GM18868 (cell line): ENCODE results near the gene JUND.
"Not testable (repeated sequence)": the region's sequence is repeated elsewhere in the genome, so short reads cannot be mapped to it uniquely, and the experiment has no call there.

Experiments
- ATAC-seq: cut with Tn5 transposase; IDR thresholded peaks from one replicate; pipeline ENCODE4 v1.9.1; 2021; ENCODE audit warnings: mild to moderate bottlenecking, moderate library complexity; ENCODE audit not compliant: unreplicated experiment

Gene JUND

GRCh38 chr19:18281082-18282020 is at the start of gene JUND:
Gene JUND (minus strand): TSS chr19:18281622. CDS start chr19:18281484, 138 bp downstream.
- ATAC-seq = peak; percentile 63

- no peak for ATAC-seq
Measured at GRCh38 chr19:18330868-18331267, 49.4 kb upstream of the JUND start.

GRCh38 chr19:18329035-18329376 is 47.6 kb upstream of the JUND start:
- ATAC-seq = no peak

- ATAC-seq = no peak
Measured at GRCh38 chr19:18328340-18329034, 47.1 kb upstream of the JUND start.

- no peak for ATAC-seq
Measured at GRCh38 chr19:18326772-18327171, 45.4 kb upstream of the JUND start.

- not testable (repeated sequence) for ATAC-seq
Measured at GRCh38 chr19:18324373-18324731, 42.9 kb upstream of the JUND start.

GRCh38 chr19:18322759-18323460 is 41.5 kb upstream of the JUND start, which contains the start of gene LSM4:
Gene LSM4 (minus strand): TSS chr19:18323076. CDS start chr19:18323020, 56 bp downstream.
- ATAC-seq = peak; percentile 91

GRCh38 chr19:18322318-18322758 is 40.9 kb upstream of the JUND start:
- ATAC-seq = no peak

- no peak for ATAC-seq
Measured at GRCh38 chr19:18321734-18322102, 40.3 kb upstream of the JUND start.

GRCh38 chr19:18320865-18321733 is 39.7 kb upstream of the JUND start:
- ATAC-seq = no peak

GRCh38 chr19:18319591-18320135 is 38.2 kb upstream of the JUND start:
- ATAC-seq = no peak

GRCh38 chr19:18317961-18318800 is 36.8 kb upstream of the JUND start:
- no peak for ATAC-seq

GRCh38 chr19:18313398-18313797 is 32.0 kb upstream of the JUND start:
- ATAC-seq = no peak

GRCh38 chr19:18312092-18312534 is 30.7 kb upstream of the JUND start:
- no peak for ATAC-seq

GRCh38 chr19:18311502-18312091 is 30.2 kb upstream of the JUND start:
- no peak for ATAC-seq

- no peak for ATAC-seq
Measured at GRCh38 chr19:18310966-18311365, 29.5 kb upstream of the JUND start.

GRCh38 chr19:18310118-18310909 is 28.9 kb upstream of the JUND start:
- ATAC-seq = no peak

GRCh38 chr19:18309525-18310064 is 28.2 kb upstream of the JUND start:
- no peak for ATAC-seq
